Right cardiac atrium (tissue), 5 donors: Measurements from ENCODE around the gene PTPRN2. TPM values are rescaled to one million over a fixed set of nuclear protein-coding genes. Genes with fewer than 3 reads are reported as not detected.

Experiments
- ATAC-seq, 2 donors: fragments of 200-7000 bp; cut with Tn5 transposase; one replicate each; pipeline versions ENCODE4 v1.8.0 to v1.9.1; 2020; ENCODE audit warnings: moderate library complexity in 2 of 2, mild to moderate bottlenecking in 1 of 2
- DNase-seq, 3 donors: peaks; one replicate each; pipeline ENCODE4 v3.0.0-alpha.2; 2020
- H3K27ac ChIP-seq: one replicate; pipeline ENCODE4 v1.5.1; 2013; ENCODE audit warnings: mild to moderate bottlenecking, low read length, control low read depth, moderate library complexity
- H3K27me3 ChIP-seq: one replicate; pipeline ENCODE4 v1.6.1; 2013; ENCODE audit not compliant: control insufficient read depth, insufficient read depth
- H3K4me1 ChIP-seq: one replicate; pipeline ENCODE4 v1.6.1; 2013; ENCODE audit warnings: low read length; ENCODE audit not compliant: control insufficient read depth, insufficient read depth
- H3K4me3 ChIP-seq: one replicate; pipeline ENCODE4 v1.5.1; 2013; ENCODE audit warnings: low read length, control low read depth
- H3K9me3 ChIP-seq: one replicate; pipeline ENCODE4 v1.6.1; 2013; ENCODE audit warnings: low read length; ENCODE audit not compliant: control insufficient read depth
- WGBS: extraction: QIAGEN DNeasy Blood & Tissue Kit; methylation state at CpG from one replicate; pipeline ENCODE4 v1.1.7; 2013; 5-methylcytosine and 5-hydroxymethylcytosine counted together
- intact Hi-C, 4 donors: fragments of 100-400 bp; cut with DNase I; formaldehyde crosslinking; loops; one replicate each; pipeline versions ENCODE4 v1.11.0 to v1.14.0; 2022 to 2023
- polyA plus RNA-seq: library from polyadenylated mRNA; stranded (reverse); fragments of 200-250 nt; gene quantifications from one replicate; pipeline ENCODE4 v1.2.3, GENCODE V29; 2013
- total RNA-seq, 4 donors: library from RNA; stranded (reverse); fragmentation: NEBNext Ultra II Directional; extraction: Animal tissue kit (Norgen Biotek cat#: 25700); gene quantifications; one replicate each; pipeline ENCODE4 v1.2.1, GENCODE V29; 2021
- donor health status: healthy with polysubstance abuse.
- donor health status: DM: no; HTN: yes; CAD: no.
- donor health status: DM: no; HTN: no; CAD: no.
- donor health status: DM: no; HTN: yes; CAD: no; lungs with severe emphysema.
- donor health status: DM: yes; HTN: yes; CAD: no.

The PTPRN2 gene
- total and polyA plus RNA-seq, 5 donors = 1.5 to 3.9 (median 1.9) TPM

DNA sequence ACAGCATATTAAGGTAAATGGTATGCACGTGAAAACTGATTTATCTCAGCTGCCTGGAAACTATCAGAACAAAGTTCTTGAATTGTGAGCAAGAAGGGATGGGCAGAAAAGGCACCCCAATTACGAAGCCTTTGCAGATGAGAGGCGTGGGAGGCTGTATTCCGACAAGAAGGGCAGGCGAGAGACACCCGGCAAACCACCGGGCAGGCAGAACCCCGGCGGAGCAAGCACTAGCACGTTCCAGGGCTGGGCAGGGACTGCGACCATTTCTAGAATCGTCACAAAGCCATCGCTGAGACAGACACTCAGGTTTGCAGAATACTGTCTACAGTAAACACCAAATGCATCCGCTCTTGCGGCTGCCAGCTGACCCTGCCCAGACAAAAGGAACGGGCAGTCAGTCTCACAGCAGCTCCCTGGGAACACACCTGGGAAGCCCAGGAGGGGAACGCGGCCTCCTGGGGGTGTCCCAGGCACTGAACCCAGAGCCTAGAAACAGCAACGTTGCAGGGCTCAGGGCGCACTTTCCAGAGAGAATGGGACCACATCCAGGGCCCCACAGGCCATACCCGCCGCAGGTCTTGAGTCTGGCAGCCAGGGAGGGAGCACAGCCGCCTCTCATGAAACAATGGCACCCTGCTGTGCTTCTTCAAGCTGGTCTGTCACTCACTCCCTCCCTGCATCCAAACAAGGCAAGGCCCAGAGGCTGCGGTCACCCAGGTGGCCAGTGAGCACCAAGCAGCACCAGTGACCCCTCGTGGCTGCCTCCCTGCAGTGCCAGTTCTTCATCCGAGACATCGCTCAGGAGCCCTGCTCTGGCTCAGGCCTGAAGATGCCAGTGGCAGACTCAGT is 261.9 kb downstream of the PTPRN2 start:
- peak in 1 of 2 donors; percentile 25 for ATAC-seq
- DNase-seq = peak in 1 of 3 donors; percentile 38
- intact Hi-C loops = no loop called here

DNA sequence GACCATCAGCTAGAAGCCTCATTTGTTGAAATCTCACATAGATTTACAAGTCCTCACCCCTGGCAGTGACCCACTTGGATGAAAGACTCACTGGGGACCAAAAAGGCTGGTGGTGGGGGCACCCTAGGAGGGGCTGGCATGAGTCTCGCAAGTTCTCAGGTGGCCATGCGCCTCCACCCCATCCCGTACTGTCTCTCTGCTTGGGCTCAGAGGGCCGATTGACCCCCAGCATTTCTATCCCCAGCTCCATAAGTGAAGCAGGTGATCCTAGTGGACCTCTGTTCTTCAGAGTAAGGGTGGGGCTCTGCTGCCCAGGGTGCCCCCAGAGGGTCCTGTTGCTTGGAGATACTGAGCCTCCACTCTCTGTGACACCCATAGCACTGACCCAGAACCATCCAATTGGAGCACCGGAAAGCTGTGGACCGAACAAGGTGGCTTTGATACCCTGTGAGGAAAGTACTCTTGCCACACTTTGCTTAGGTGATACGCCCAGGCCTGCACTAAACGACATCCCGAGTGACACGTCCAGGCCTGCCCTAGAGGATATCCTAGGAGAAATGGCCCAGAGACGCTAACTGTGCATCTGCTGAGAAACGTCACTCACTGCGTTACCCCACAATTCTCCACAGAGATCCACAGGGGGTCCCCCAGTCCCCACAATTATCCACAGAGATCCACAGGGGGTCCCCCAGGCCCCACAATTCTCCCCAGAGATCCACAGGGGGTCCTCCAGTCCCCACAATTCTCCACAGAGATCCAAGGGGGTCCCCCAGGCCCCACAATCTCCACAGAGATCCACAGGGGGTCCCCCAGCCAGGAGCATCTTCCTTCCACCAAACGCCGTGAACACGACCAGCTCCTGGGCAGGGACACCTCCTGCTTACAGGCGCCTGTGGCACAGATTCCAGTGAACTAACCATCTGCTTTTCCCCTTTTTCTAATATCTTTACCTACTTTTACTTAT is 262.9 kb downstream of the PTPRN2 start:
- WGBS = 78% methylated on average over 17 of the region's 17 CpGs
- Histone ChIP-seq H3K4me1 (no peaks in the 10 kb centered on the region), H3K4me3 (no peak overlapping the region), H3K27me3 (no peaks in the 10 kb centered on the region), H3K27ac (no peak overlapping the region), H3K9me3 (no peaks in the 10 kb centered on the region)
- intact Hi-C loops = no loop called here
- ATAC-seq (no peak), DNase-seq (peak in 1 of 3 donors; percentile 26)

More for the DNA sequence above, 261.9 kb downstream of the PTPRN2 start:
- Histone ChIP-seq H3K4me1 (no peaks in the 10 kb centered on the region), H3K4me3 (no peak overlapping the region), H3K27me3 (no peaks in the 10 kb centered on the region), H3K27ac (no peak overlapping the region), H3K9me3 (no peaks in the 10 kb centered on the region)
- WGBS = 36% methylated on average over 27 of the region's 27 CpGs

DNA sequence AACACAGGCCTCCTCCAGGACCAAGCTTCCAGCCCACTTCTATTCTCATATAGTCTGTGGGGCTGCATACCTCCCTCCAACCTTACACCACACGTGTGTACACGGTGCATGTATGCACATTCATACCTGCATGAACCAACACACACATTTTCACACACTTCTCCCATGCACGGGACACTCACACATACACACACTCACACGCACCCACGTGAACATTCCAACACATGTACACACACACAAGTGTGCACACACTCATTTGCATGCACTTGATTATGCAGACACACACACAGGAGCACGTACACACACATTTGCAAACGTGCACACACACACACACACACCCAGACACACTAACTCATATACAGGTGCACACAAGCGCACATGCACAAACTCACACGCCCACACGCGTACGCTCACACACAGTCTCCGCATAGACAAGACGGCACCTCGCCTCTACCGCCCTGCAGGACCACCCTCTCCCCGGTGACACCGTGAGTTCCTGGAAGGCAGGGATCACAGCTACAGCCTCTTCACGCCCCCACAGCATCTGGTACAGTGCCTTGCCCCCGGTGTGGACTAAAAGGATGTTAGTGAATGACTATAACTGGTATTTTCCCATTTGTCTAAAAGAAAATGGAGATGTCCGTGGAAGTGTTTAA is 263.8 kb downstream of the PTPRN2 start:
- ATAC-seq (no peak), DNase-seq (no peak)
- intact Hi-C loops = no loop called here
- no peaks in the 10 kb centered on the region for H3K27me3 ChIP-seq
- no peak overlapping the region for H3K4me3 ChIP-seq
- H3K4me1 ChIP-seq = no peaks in the 10 kb centered on the region
- no peak overlapping the region for H3K27ac ChIP-seq
- H3K9me3 ChIP-seq = no peaks in the 10 kb centered on the region
- WGBS = 81% methylated on average over 21 of the region's 21 CpGs

DNA sequence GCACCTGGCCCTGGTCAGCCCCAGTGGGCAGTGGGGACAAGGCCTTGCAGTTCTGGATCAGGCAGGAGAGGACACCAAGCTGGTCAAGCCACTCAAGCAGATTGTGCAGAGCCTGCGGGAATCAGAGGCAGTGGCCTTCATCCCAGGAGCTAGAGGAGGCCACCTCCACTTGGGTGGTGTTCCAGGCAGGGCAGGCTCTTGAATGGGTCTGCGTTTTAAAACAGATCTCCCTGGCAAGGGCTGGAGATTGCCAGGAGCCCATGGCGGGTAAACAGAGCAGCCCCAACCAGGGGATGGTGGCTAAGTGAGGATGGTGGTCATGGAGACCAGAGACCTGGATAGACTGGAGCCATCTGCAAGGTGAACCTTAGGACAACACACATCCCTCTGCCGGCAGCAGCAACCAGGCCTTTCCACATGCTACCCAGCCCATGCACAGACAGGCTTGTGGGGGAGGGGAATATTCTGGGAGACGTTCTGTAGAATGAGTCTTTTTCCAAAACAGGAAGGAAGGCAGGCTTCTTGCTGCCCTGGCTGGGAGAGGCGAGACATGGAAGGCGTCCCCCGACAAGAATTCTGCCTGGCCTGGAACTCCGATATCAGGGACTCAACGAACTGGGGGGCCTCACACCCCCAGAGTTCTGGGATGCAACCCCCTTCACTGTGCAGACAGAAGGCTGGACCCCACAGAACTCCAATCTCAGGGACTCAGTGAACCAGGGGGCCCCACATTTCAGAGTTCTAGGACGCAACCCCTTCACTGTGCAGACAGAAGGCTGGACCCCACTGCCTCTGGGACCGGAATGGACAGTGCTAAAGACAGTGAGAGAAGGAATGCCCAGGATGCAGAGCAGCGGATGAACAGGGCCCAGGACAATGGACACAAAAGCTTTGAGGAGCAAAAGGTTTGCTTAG is 264.8 kb downstream of the PTPRN2 start:
- no peak for ATAC-seq
- intact Hi-C loops = no loop called here
- 47% methylated on average over 13 of the region's 13 CpGs for WGBS

DNA sequence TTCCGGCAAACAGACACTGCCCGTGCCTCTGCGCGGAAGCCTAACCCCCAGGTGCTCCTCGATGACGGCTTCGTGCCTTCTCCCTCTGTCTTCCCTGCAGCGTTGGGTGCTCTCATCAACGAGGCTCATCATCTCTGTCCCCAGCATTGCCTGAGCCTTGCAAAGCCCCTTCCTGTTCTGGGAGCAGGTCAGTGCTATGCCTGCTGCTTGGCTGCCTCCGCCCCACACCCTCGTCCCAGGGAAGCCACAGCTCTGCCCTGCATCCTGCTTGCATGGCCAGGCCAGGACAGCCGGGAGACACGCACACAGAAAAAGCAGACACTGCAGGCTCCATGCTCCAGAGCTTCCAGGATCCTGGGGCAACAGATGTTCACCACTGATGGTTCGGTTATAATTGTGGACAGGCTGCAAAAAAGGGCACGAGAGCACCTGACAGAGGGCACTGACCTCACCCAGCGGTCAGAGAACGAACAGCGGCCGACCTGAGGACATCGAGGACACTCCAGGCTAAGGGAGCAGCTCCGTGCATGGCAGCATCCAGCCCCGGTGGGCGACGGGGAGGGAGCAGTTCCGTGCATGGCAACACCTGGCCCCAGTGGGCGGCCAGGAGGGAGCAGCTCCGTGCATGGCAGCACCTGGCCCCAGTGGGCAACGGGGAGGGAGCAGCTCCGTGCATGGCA is 265.5 kb downstream of the PTPRN2 start:
- H3K4me3 ChIP-seq = no peak overlapping the region
- ATAC-seq = no peak
- H3K4me1 ChIP-seq = no peaks in the 10 kb centered on the region

More for the DNA sequence above, 264.8 kb downstream of the PTPRN2 start:
- no peaks in the 10 kb centered on the region for H3K9me3 ChIP-seq
- no peaks in the 10 kb centered on the region for H3K27me3 ChIP-seq
- H3K4me1 ChIP-seq = no peaks in the 10 kb centered on the region
- H3K4me3 ChIP-seq = no peak overlapping the region
- DNase-seq = peak in 1 of 3 donors; percentile 26
- H3K27ac ChIP-seq = no peak overlapping the region

DNA sequence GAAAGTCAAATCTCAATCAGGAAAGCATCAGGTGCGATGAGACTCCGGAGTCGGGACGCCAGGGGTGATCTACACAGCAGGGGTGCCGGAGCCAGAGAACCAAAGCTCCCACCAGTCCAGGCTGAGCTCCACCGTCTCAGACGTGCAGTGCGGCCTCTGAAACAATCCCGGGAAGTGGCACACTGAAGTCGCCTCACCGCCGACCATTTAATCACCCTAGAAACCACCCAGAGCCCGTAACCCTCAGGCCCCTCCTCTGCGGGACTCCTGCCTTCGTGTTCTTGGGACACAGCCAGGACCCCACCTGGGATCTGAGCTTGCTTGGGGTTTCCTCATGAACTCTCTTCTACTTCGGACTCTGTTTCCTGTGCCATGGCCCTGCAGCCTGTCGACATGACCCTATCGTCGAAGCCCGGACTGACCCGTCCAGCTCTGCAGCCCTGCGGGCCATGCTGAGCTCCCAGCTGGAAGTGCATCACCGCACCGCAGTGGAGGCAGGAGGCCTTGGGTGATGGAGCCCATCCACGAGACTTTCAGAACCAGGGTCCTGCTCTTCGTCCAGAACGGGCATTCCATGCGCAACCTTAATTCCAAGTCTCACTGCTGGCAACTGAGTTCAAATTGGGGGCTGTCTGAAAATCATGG is 266.4 kb downstream of the PTPRN2 start:
- Histone ChIP-seq H3K9me3 (no peaks in the 10 kb centered on the region), H3K4me3 (no peak overlapping the region), H3K27ac (no peak overlapping the region), H3K27me3 (no peaks in the 10 kb centered on the region), H3K4me1 (no peaks in the 10 kb centered on the region)
- ATAC-seq = no peak
- intact Hi-C loops = no loop called here
- peak in 1 of 3 donors; percentile 37 for DNase-seq
- WGBS = 90% methylated on average over 28 of the region's 28 CpGs

More for the DNA sequence above, 265.5 kb downstream of the PTPRN2 start:
- Histone ChIP-seq H3K27ac (no peak overlapping the region), H3K27me3 (no peaks in the 10 kb centered on the region), H3K9me3 (no peaks in the 10 kb centered on the region)
- DNase-seq = peak in 1 of 3 donors; percentile 11
- 77% methylated on average over 29 of the region's 29 CpGs for WGBS
- intact Hi-C loops = no loop called here

DNA sequence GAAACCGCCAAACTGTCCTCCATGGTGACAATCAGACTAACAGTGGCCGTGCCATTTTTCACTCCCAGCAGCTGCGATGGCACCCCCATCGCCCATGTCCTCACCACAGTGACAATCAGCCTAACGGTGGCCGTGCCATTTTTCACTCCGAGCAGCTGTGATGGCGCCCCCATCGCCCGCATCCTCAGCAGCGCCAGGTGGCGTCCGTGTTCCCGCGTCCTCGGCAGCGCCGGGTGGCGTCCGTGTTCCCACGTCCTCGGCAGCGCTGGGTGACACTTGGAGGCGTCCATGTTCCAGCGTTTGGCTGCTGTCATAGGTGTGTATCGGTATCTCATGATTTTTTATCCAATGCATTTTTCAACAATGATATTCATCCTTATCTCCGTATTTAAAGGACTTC is 267.3 kb downstream of the PTPRN2 start:
- intact Hi-C loops = no loop called here
- H3K4me3 ChIP-seq = no peak overlapping the region
- no peak overlapping the region for H3K27ac ChIP-seq
- H3K27me3 ChIP-seq = no peaks in the 10 kb centered on the region
- ATAC-seq = no peak
- 83% methylated on average over 27 of the region's 27 CpGs for WGBS
- DNase-seq = peak in 1 of 3 donors; percentile 37
- H3K9me3 ChIP-seq = no peaks in the 10 kb centered on the region
- H3K4me1 ChIP-seq = no peaks in the 10 kb centered on the region

DNA sequence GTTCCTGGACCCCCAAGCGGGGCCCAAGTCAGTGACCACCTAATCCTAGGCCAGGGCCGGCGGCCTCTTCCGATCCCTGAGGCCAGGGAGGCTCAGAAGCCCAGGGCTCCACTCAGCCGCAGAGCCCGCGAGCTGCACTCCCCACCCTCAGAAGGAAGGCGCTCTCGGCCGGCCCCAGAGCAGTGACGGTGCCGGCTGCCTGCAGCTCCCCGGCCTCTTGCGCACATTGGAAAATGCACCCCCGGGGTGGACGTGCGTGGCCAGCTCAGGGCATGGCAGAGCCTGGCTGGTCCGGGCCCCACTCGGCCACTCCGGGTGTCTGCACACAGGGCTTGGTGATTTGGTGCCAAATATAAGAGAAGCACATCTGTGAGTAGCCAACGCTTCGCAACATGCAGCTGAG is 269.1 kb downstream of the PTPRN2 start:
- ATAC-seq = no peak
- H3K27ac ChIP-seq = no peak overlapping the region
- no peak overlapping the region for H3K4me3 ChIP-seq
- no peaks in the 10 kb centered on the region for H3K4me1 ChIP-seq
- peak in 1 of 3 donors; percentile 40 for DNase-seq
- 69% methylated on average over 22 of the region's 22 CpGs for WGBS
- intact Hi-C loops = no loop called here
- no peaks in the 10 kb centered on the region for H3K27me3 ChIP-seq
- H3K9me3 ChIP-seq = no peaks in the 10 kb centered on the region
